GM18499 (cell line): Measurements from ENCODE around the gene SLC2A14.
"Not testable (repeated sequence)": the region's sequence is repeated elsewhere in the genome, so short reads cannot be mapped to it uniquely, and the experiment has no call there.

Experiments
- ATAC-seq: cut with Tn5 transposase; IDR thresholded peaks from one replicate; pipeline ENCODE4 v1.9.1; 2021; ENCODE audit warnings: moderate number of reproducible peaks; ENCODE audit not compliant: insufficient read depth, unreplicated experiment

Gene SLC2A14

DNA sequence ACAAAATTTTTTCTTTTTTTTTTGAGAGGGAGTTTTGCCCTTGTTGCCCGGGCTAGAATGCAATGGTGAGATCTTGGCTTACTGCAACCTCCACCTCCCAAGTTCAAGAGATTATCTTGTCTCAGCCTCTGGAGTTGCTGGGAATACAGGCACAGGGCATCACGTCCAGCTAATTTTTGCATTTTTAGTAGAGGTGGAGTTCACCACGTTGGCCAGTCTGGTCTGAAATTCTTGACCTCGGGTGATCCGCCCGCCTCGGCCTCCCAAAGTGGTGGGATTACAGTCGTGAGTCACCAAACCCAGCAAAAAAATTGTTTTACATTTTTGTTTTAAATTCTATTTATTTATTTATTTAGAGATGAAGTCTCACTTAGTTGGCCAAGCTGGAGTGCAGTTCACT lies 4.7 kb upstream of the SLC2A14 start:
- ATAC-seq = no peak

DNA sequence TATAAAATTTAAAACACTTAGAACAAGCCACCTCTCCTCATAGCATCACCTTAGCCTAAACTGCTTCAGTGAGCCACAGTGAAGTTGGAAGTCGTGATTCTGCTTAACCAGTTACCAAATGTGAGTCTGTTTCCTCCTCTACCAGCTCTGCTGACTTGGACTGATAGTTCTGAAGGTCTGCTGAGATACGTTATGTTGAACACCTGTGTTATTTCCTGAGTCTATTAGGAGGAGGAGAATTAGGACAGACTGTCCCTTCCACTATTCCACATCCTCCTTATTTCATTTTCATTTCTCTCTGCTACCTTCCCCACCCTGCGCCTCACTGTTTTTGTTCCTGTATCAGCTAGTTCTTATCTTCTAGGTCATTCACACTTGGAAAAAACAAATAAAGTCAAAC lies 2.4 kb downstream of the SLC2A14 start:
- ATAC-seq = no peak

DNA sequence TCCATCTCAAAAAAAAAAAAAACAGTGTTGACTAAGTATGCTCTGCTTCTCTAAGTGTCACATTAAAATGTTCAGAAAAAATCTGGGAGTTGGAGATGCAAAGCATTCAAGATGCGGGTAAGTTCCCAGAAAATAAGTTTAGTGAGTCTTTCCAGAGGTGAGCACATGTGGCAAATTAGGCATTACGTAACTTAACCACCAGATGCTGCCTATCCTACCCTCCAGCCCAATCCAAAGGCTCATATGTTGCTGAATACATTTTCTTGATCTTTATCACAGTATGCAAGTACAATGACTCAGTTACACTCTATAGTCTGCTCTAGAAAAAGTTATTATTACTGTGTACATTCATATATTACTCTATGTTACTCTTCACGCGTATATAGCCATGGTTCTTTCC lies 3.6 kb downstream of the SLC2A14 start:
- no peak for ATAC-seq

DNA sequence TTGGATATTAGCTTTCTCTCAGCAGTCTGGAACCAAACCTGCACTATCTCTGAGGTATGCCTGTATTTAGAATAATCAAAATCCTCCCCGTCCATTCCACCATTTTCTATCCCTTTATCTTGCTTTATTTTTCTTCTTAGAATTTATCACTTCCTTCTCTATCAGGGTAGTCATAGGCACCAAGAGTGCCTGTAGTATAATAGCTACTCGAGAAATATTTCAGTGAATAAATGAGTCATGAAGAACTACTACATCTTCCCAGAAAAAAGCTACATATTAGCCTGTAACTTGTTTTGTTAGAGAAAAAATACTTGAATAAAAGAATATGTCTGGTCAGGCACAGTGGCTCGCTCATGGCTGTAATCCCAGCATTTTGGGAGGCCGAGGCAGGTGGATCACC lies 4.3 kb downstream of the SLC2A14 start:
- no peak for ATAC-seq

- ATAC-seq = no peak
Observed at GRCh38 chr12:7864601-7865150, 8.0 kb downstream of the SLC2A14 start.

GRCh38 chr12:7862814-7863348 lies 9.8 kb downstream of the SLC2A14 start:
- ATAC-seq = not testable (repeated sequence)

DNA sequence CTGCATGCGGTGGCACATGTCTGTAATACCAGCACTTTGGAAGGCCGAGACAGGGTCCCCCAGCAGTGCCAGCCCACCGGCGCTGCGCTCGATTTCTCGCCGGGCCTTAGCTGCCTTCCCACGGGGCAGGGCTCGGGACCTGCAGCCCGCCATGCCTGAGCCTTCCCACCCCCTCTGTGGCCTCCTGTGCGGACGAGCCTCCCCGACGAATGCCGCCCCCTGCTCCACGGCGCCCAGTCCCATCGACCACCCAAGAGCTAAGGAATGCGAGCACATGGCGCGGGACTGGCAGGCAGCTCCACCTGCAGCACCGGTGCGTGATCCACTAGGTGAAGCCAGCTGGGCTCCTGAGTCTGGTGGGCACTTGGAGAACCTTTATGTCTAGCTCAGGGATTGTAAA lies 10.4 kb downstream of the SLC2A14 start:
- not testable (repeated sequence) for ATAC-seq

DNA sequence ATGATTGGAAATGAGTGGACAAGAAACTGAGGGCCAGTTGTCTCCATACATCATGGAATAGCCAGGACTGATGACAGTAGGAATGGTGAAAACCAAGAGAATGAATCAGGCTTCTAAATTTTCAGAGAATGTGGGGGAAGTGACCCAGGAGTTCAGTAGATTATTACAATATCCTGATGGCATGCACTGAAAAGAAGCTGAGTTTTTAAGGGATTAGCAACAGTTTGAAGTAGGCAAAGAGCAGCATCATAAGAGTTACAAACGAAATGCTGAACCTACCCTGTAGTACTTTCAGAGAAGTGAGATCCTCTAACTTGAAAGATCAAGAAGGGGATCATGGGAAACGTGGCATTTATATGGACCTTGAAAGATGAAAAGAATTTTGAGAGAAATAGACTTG lies 13.2 kb downstream of the SLC2A14 start:
- no peak for ATAC-seq

- no peak for ATAC-seq
Observed at GRCh38 chr12:7857971-7858370, 14.7 kb downstream of the SLC2A14 start.

DNA sequence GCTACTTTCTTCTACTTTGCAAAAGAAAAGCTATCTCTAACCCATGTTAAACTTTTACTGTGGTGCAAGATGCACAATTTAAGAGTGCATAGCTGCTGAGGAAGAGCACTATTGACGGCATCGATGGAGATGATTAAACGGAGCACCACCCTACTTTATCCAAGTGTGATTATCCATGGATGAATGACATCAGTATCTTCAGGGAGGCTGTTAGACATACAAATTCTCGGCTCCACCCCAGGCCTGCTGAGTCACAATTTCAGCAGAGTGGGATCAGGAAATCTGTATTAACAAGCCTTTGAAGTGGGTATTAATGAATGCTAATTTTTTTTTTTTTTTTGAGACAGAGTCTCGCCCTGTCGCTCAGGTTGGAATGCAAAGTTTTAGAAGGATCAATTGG lies 16.2 kb downstream of the SLC2A14 start:
- ATAC-seq = no peak

- ATAC-seq = no peak
Observed at GRCh38 chr12:7853557-7853956, 19.2 kb downstream of the SLC2A14 start.

GRCh38 chr12:7851622-7852081 lies 21.1 kb downstream of the SLC2A14 start:
- not testable (repeated sequence) for ATAC-seq

- ATAC-seq = not testable (repeated sequence)
Observed at GRCh38 chr12:7850099-7850498, 22.6 kb downstream of the SLC2A14 start.

- not testable (repeated sequence) for ATAC-seq
Observed at GRCh38 chr12:7848098-7848422, 24.7 kb downstream of the SLC2A14 start.

- ATAC-seq = not testable (repeated sequence)
Observed at GRCh38 chr12:7847226-7848097, 25.3 kb downstream of the SLC2A14 start.

DNA sequence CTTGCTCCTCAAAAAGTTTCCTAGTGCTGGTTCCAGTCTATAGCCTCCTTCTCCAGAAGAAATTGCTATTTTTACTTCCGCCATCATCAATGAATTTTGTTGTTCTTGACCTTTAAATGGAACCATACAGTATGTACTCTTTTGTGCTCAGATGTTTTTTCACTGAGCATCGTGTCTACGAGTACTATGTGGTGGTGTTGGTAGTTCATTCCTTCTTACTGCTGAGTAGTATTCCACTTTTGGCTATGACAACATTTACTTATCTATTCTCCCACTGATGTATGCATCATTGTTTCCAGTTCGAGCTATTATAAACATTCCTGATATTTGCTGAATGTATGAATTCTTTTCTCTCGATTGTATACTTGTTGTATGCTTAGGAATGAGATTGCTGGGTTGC lies 28.6 kb downstream of the SLC2A14 start:
- no peak for ATAC-seq

- not testable (repeated sequence) for ATAC-seq
Observed at GRCh38 chr12:7843583-7843982, 29.1 kb downstream of the SLC2A14 start.

- not testable (repeated sequence) for ATAC-seq
Observed at GRCh38 chr12:7843149-7843548, 29.6 kb downstream of the SLC2A14 start.

DNA sequence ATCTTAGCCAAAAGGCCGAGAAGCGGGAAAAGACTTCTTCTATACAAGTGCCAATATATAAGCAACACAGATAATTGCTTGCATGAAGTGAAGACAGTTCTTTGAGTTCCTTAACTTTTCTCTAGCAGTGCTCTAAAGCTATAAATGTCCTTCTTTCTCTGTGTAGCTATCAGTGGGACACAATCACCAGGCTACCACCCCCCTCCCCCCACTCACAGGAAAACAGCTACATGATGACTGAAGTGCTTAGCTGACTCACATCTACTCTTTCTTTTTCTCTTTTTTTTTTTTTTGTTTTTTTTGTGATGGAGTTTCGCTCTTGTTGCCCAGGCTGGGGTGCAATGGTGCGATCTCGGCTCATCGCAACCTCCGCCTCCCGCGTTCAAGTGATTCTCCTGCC lies 30.3 kb downstream of the SLC2A14 start:
- ATAC-seq = not testable (repeated sequence)

- ATAC-seq = not testable (repeated sequence)
Observed at GRCh38 chr12:7839848-7840247, 32.9 kb downstream of the SLC2A14 start.

GRCh38 chr12:7839226-7839625 lies 33.5 kb downstream of the SLC2A14 start:
- ATAC-seq = not testable (repeated sequence)

- ATAC-seq = no peak
Observed at GRCh38 chr12:7837366-7837765, 35.3 kb downstream of the SLC2A14 start.
